Mucosa of rectum (tissue), 2 donors: ENCODE measurements around the gene H3-3A.
A peak's percentile ranks its signal among the peaks of the same experiment; 100 is the strongest.

Experiments
- H3K27ac ChIP-seq, 2 donors: one replicate each; pipeline ENCODE4 v1.7.0; 2013; ENCODE audit warnings: inconsistent platforms in 2 of 2, low read depth in 2 of 2, low read length in 2 of 2
- H3K27me3 ChIP-seq, 2 donors: one replicate each; pipeline ENCODE4 v1.7.0; 2013; ENCODE audit warnings: low read length in 2 of 2; ENCODE audit not compliant: control insufficient read depth in 2 of 2, insufficient read depth in 2 of 2
- H3K36me3 ChIP-seq, 2 donors: one replicate each; pipeline ENCODE4 v1.7.0; 2013; ENCODE audit warnings: low read length in 2 of 2; ENCODE audit not compliant: control insufficient read depth in 2 of 2, insufficient read depth in 2 of 2
- H3K4me1 ChIP-seq, 2 donors: one replicate each; pipeline ENCODE4 v1.7.0; 2013; ENCODE audit warnings: low read length in 2 of 2, mild to moderate bottlenecking in 1 of 2; ENCODE audit not compliant: control insufficient read depth in 2 of 2, insufficient read depth in 2 of 2
- H3K4me3 ChIP-seq, 2 donors: one replicate each; pipeline ENCODE4 v1.7.0; 2013; ENCODE audit warnings: low read length in 2 of 2
- H3K9ac ChIP-seq, 2 donors: one replicate each; pipeline ENCODE4 v1.7.0; 2013; ENCODE audit warnings: low read length in 2 of 2, low read depth in 1 of 2, mild to moderate bottlenecking in 1 of 2
- H3K9me3 ChIP-seq, 2 donors: one replicate each; pipeline ENCODE4 v1.7.0; 2013; ENCODE audit warnings: low read length in 2 of 2; ENCODE audit not compliant: control insufficient read depth in 2 of 2
- donor health status: healthy.
- donor health status: Normal muscosa, but diverticular disease.

The H3-3A gene

DNA sequence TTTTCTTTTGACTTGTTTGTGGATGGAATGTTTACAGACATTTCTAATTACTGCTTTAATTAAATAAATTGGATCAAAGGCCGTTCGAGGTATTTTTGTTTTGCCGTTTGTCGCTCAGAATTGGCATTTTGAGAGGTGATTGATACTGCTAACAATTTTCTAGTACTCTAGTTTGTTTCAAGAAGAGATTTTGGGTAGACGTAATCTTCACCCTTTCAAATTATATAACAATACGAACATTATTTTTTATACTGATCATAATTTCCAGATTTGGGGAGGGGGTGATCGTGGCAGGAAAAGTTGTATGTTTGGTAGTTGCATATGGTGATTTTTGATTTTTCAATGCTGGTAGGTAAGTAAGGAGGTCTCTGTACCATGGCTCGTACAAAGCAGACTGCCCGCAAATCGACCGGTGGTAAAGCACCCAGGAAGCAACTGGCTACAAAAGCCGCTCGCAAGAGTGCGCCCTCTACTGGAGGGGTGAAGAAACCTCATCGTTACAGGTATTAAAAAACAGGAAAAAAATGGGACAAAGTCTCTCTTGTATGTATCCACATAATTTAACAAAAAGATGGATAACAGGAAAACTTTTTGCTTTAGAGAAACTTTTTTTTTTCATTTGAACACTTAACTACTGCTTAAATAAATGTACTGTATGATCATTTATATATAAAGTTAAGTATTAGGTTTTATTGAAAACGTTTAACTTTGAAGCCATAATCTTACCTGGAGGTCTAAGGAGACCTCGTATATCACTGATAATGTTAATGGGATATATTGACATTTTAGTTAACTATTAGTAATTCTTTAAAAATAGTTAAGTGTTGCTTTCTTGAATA lies 1.7 kb downstream of the H3-3A start:
- peak overlapping the region; percentile 97 to 99 for H3K9ac ChIP-seq
- no peaks in the 10 kb centered on the region for H3K9me3 ChIP-seq
- peaks cover 21 to 36% of the 10 kb centered on the region in 2 donors for H3K4me1 ChIP-seq
- peak overlapping the region; percentile 94 for H3K4me3 ChIP-seq
- H3K27ac ChIP-seq = peak overlapping the region; percentile 99
- peaks cover 25 to 27% of the 10 kb centered on the region in 2 donors for H3K36me3 ChIP-seq
- no peaks in the 10 kb centered on the region for H3K27me3 ChIP-seq

DNA sequence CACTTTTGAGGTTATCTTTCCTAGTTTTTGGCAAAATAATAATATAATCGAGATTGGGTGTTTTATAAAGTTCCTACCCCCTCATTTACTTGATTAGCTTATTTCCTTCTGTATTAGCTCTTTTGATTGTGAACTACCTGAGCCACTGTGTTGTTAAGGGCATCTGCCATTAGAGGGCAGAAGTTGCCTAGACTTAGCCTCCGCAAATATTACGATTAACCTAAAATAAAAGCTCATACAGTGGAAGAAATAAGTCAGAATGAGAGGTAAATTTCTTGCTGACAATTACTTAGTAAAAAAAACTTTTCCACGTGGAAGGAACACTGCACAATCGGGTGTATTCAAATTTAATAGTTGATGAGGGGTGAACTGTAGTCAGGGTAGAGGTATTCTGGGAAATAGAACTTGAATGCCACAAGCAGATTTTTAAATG lies 2.3 kb downstream of the H3-3A start:
- peak overlapping the region in 1 of 2 donors; percentile 99 for H3K27ac ChIP-seq
- H3K4me1 ChIP-seq = peaks cover 21 to 36% of the 10 kb centered on the region in 2 donors
- H3K27me3 ChIP-seq = no peaks in the 10 kb centered on the region
- peak overlapping the region; percentile 5 to 99 for H3K9ac ChIP-seq
- H3K4me3 ChIP-seq = peak overlapping the region; percentile 94
- no peaks in the 10 kb centered on the region for H3K9me3 ChIP-seq
- peaks cover 27 to 29% of the 10 kb centered on the region in 2 donors for H3K36me3 ChIP-seq

DNA sequence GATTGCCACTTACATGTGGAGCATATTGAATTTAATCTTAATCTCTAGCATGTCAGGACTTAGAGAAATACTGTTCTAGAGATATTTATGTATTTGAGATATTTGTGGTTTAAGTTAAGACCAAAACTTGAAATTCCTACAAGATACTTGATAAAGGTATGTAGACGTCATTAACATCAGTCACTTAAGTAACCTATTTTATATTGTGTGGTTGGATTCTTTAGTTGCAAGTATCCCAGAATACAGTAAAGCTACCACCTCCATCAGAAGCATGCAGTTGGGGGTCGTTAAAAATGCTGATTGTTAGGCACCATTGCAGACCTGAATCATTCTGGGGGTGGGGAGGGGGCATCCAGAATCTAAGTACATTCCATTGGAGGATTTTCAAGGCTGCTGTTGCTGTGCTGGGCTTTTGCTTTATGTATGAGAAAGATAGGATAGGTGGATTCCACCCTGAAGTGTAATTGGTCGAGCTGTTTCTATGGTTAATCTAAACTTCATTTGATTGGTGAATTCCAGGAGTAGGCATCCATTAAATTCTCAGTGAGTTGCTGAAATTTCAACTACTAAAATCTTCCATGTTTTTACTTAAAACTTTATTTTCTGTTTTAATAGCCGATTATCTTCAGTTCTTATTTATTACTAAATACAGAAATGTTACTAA lies 4.0 kb downstream of the H3-3A start:
- Histone ChIP-seq H3K27me3 (no peaks in the 10 kb centered on the region), H3K4me3 (peak overlapping the region in 1 of 2 donors; percentile 2), H3K4me1 (peaks cover 18 to 25% of the 10 kb centered on the region in 2 donors), H3K9ac (no peak overlapping the region), H3K27ac (no peak overlapping the region), H3K36me3 (peaks cover 33 to 38% of the 10 kb centered on the region in 2 donors), H3K9me3 (no peaks in the 10 kb centered on the region)

DNA sequence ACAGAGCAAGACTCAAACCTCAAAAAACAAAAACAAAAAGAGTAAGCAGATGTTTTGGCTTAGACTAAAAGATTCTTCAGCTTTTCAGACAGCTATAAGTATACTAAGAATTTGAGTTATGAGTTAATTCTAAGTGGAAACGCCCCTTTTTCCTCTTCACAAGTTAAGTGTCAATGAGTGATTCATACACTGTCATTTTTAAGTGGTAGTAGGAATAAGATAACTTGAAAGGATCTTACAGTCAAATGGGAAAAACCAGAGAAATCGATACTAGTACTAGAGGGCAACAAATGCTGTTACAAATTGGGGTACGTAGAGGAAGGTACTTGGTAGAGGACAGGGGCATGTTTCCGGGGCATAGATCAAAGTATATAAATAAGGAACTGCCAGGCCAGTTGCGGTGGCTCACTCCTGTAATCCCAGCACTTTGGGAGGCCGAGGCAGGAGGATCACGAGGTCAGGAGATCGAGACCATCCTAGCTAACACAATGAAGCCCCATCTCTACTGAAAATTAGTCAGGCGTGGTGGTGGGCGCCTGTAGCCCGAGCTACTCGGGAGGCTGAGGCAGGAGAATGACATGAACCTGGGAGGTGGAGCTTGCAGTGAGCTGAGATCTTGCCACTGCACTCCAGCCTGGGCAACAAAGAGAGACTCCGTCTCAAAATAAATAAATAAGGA lies 7.4 kb downstream of the H3-3A start:
- Histone ChIP-seq H3K4me1 (peaks cover 15 to 20% of the 10 kb centered on the region in 2 donors), H3K27ac (no peak overlapping the region), H3K9me3 (no peaks in the 10 kb centered on the region), H3K4me3 (no peak overlapping the region), H3K27me3 (no peaks in the 10 kb centered on the region), H3K36me3 (peaks cover 46 to 58% of the 10 kb centered on the region in 2 donors), H3K9ac (no peak overlapping the region)

DNA sequence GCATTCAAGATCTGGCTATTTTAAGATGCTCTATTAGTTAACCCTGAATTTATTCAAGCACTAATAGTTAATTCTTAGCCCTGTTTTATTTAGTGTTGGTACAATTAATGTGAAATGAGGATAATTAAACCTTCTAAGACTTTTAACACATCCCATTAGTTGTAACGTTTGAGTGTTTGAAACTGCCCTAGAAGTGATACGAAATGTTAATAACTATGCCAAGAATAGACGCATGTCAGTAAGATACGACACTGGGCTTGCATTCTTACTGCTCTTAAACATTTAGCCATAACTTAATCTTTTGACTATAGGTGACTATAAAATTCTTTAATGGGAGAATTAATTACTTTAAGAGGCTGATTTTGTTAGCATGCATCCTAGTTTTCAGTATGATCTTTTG lies 9.8 kb downstream of the H3-3A start:
- no peak overlapping the region for H3K9ac ChIP-seq
- H3K36me3 ChIP-seq = peaks cover 30 to 40% of the 10 kb centered on the region in 2 donors
- no peak overlapping the region for H3K27ac ChIP-seq
- no peak overlapping the region for H3K4me3 ChIP-seq
- H3K27me3 ChIP-seq = no peaks in the 10 kb centered on the region
- peaks cover 2 to 6% of the 10 kb centered on the region in 2 donors for H3K4me1 ChIP-seq
- no peaks in the 10 kb centered on the region for H3K9me3 ChIP-seq

DNA sequence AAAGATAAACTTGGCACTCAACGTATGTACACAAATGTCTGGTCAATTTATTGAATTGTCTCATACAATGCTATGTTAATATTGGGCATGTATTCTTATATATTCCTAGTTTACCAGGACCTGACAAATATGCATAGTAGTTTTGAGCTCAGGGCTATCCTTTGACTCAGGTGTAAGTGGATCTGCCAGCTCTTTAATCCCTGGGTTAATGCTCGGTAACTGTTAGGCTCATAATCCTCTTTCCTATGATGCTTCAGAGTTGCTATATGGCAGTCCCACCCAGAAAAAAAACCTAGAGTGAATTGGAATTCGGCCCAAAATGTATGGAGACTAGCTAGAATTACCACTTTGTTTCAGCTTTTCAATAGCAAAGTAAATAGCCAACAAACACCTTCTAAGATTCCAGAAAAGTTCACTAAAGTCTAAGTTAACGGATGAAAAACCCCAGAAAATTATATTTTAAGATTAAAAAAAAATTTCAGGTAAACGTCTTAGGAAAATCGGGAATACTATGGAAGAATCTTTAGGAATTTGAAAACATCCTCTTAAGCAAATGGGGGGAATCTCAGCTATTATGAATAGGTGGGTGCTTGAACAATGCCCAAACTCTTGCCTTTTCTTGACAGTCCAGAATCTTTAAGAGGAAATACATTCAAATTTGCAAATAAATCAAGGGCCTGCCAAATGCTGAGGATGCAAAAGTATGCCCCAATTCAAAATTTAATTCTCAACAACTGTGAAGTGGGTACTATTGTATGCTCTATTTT lies 10.9 kb downstream of the H3-3A start:
- H3K9ac ChIP-seq = no peak overlapping the region
- H3K9me3 ChIP-seq = no peaks in the 10 kb centered on the region
- H3K4me1 ChIP-seq = peaks cover 2 to 4% of the 10 kb centered on the region in 2 donors
- no peak overlapping the region for H3K27ac ChIP-seq
- H3K27me3 ChIP-seq = no peaks in the 10 kb centered on the region
- H3K4me3 ChIP-seq = no peak overlapping the region
- H3K36me3 ChIP-seq = peaks cover 27 to 35% of the 10 kb centered on the region in 2 donors

DNA sequence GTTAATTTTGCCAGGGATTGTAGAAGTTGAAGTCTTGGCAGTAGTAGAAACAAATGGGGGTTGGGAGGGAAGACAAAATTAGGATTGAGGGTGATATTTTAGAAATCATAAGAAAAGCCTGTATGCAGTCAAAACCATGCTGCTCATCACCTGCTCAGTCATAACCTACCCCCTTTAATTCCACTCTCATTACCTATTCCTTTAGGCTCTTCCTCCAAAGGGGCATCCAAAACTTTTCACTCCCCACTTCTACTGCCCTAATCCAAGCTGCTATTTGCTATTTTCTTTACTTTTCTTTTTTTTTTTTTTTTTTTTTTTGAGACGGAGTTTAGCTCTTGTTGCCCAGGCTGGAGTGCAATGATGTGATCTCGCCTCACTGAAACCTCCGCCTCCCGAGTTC lies 11.5 kb downstream of the H3-3A start:
- Histone ChIP-seq H3K9me3 (no peaks in the 10 kb centered on the region), H3K4me1 (peaks cover 0 to 2% of the 10 kb centered on the region in 2 donors), H3K9ac (no peak overlapping the region), H3K4me3 (no peak overlapping the region), H3K27ac (no peak overlapping the region), H3K36me3 (peaks cover 21 to 31% of the 10 kb centered on the region in 2 donors), H3K27me3 (no peaks in the 10 kb centered on the region)

DNA sequence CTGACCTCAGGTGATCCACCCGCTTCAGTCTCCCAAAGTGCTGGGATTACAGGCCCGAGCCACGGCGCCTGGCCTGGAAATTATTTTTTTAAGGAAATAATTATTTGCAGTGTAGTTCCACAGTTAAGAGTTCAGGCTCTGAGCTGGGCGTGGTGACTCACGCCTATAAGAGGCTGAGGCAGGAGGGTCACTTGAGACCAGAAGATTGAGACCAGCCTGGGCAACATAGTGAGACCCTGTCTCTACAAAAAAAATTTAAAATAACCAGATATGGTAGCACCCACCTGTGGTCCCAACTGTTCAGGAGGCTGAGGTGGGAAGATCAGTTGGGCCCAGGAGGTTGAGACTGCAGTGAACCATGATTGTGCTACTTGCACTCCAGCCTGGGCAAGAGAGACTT lies 13.9 kb downstream of the H3-3A start:
- Histone ChIP-seq H3K27me3 (no peaks in the 10 kb centered on the region), H3K4me3 (no peak overlapping the region), H3K36me3 (peaks cover 13 to 20% of the 10 kb centered on the region in 2 donors)

DNA sequence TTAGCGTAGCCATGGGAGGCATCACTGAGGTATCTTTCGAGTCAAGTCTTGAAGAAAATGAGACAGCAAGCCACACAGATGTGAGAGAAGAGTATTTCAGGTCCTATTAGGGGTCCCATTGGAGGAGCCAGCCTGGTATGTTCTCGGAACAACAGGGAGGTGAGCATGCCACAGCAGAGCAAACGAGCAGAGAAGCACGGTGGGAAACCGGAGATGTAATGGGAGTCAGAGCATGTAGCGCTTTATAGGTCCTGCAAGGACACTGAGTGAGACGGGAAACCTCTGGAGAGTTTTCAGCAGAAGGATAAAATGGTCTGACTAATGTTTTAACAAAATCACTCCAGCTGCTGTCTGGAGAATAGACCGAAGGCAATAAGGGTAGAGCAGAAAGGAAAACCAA lies 15.9 kb downstream of the H3-3A start:
- no peaks in the 10 kb centered on the region for H3K27me3 ChIP-seq
- H3K9ac ChIP-seq = no peak overlapping the region
- H3K27ac ChIP-seq = no peak overlapping the region
- no peak overlapping the region for H3K4me3 ChIP-seq
- no peaks in the 10 kb centered on the region for H3K9me3 ChIP-seq
- peaks cover 0 to 5% of the 10 kb centered on the region in 2 donors for H3K36me3 ChIP-seq
- peaks cover 2 to 8% of the 10 kb centered on the region in 2 donors for H3K4me1 ChIP-seq

More for the DNA sequence above, 13.9 kb downstream of the H3-3A start:
- Histone ChIP-seq H3K27ac (no peak overlapping the region), H3K4me1 (no peaks in the 10 kb centered on the region), H3K9ac (no peak overlapping the region), H3K9me3 (no peaks in the 10 kb centered on the region)
